Measurements from ENCODE around the gene SPRED3.

SPRED3 gene

GRCh38 chr19:38374332-38375097, 14.0 kb upstream of the SPRED3 start, which contains the start of gene PSMD8:
TSS of gene PSMD8 (plus strand) at chr19:38374571. CDS start at chr19:38374602, 31 bp downstream.
- DNase-seq: peak; percentile 99

DNA sequence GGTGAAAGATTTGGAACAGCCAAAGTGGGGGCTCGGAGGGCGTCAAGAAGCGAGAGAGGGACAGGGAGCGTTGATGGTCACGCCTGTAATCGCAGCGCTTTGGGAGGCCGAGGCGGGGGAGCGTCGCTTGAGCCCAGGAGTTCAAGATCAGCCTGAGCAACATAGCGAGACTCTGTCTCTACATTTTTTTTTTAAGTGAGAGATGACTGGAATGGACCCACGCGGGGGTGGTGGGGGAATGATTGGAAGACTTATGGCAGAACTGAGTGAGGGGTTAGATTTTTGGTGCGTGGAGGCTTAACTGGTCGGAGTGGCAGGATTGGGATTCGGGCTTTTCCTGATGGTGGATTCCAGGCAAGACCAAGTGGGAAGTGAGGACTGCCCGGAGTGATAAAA, 13.4 kb upstream of the SPRED3 start:
- DNase-seq: no peak

DNA sequence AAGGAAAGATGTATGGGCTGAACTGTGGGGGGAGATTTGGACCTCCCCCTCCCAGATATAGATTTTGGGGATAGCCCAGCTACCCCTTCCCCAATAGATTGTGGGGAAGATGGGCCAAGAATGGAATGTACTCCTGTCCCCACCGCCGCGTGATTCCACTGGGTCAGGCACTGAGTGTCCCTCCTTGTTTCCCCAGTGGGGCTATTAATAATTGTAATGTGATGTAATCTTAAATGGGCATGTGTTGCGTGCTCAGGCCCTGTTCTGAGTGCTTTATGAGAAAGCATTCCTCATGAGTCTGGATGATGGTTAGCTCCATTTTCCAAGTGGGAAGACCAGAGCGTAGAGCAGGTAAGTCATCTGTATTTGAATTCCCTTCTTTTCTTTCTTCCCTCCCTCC, 12.7 kb upstream of the SPRED3 start:
- no peak for DNase-seq

- DNase-seq: no peak
These were observed 11.9 kb upstream of the SPRED3 start for GRCh38 chr19:38376576-38376975.

GRCh38 chr19:38377052-38377451, 11.4 kb upstream of the SPRED3 start:
- no peak for DNase-seq

GRCh38 chr19:38378866-38379265, 9.6 kb upstream of the SPRED3 start:
- no peak for DNase-seq

GRCh38 chr19:38381138-38381537, 7.4 kb upstream of the SPRED3 start:
- DNase-seq: no peak

DNA sequence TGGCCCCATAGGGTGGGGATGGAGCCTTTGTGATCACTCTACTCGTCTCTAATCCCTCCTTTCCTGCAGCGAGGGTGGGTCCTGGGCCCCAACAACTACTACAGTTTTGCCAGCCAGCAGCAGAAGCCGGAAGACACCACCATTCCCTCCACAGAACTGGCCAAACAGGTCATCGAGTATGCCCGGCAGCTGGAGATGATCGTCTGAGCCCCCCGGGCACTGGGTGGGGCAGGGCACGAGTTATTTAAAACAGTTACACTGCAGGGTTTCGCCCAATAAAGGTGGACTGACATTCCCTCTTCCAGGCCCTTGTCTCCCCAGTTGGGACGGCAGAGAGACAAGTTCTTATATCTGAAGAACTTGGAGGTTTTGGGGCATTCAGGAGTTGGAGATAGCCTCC, 5.3 kb upstream of the SPRED3 start:
- DNase-seq: no peak

DNA sequence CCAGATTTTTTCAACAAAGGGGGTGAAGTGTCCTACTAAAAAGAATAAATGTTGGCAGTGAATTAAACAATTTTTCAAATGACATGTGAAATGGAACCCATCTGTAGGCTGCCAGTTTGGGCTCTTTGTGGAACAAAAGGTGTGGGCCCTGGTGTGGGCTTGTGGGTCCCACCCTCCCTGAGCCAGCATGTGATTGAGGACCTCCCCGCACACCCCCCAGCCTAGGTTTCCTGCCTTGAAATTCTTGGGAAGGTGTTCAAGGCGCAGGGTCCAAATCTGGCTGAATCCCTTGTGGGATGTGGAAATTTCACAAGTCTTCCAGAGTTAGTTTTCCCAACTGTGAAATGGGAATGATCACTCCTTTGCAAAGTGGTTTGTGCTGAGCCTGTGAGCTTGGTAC, 4.8 kb upstream of the SPRED3 start:
- DNase-seq: no peak

DNA sequence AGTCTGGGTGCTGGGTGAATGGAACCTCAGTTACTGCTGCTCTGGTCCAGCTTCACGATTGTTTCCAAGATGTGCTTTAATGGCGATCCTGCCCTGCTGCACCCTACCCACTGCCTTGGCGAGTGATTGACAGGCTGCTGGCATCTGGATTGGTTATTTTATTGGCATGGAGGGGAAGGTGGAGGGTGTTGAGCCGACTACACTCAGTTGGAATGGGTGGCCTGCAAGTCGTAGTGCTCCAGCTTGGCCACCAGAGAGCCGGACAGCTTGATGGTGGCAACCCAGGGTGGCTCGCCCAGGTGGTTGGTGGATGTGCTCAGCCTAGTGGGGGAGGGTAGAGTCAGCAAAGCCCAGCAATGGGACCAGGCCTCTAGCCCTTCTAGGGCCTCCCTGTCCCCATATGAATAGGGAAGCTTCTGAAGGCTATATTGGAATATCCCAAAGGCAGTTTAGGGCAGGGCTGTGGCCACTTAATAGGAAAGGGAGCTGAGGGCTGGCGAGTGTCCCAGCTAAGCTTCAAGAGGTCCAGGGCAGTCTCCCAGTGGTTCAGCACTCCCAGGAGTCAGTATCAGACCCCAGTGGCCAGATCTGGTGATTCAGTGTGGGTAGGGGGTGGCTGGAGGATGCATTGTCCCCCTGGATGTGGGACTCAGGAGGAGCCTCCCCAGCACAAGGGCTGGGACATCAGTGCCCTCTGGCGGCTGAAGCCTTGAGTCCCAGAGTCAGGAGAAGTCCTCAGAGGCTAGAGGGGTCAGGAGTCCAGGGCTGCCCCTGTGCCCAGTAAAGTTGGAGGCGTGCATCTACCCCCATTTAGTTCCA, 4.1 kb upstream of the SPRED3 start:
- DNase-seq: no peak

- DNase-seq: no peak
These were observed 3.3 kb upstream of the SPRED3 start for GRCh38 chr19:38385057-38385803.

DNA sequence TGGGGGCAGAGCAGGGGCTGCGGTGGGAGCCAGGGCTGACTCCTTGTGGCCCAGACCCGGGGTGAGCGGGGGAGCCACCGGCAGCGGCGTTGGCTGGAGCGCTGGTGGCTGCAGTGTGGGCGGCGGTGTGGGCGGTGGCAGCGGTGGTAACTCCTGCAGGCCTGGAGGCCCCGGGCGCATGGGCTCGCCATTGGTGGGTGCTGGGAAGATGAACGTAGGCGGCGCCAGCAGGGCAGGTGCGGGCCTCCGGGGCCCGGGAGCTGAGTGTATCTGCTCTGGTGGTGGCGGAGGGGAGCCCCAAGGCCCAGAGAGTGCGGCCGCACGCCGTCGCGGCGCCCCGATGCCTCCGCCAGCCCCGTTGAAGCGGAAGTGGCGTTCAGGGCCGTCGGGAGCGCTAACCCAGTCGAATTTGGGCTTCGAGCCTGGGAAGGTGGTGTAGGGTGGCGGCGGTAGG, 2.7 kb upstream of the SPRED3 start:
- no peak for DNase-seq

DNA sequence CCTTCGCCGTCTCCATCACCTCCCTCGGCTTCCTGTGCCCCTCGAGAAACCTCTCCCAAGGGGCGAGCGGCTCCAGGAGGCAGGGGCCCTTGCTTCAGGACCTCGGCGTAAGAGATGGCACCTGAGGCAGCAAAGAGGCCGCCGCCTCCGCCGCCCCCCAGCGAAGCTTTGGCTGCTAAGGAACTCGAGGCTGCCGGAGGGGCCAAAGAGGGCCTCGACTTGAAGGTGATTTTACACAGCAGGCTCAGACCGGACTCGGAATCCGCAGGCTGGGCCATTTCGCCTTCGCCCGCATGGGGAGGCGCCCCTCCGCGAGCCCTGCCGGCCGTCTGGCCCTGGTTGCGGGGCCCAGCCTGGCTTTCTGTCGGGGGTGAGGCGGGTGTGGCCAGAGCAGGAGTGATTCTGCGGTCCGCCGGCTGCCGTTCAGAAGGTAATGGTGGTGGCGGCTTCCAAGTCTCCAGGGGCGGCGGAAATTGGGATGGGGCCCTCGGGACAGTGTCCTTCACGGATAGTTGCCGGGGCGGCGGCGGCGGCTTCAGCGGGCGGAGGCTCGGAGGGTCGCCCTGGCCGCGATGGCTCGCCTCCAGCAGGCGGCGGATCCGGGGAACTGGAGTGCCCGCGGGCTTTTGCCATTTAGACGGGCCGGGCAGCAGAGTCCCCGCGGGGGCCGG, 2.1 kb upstream of the SPRED3 start:
- DNase-seq: no peak

DNA sequence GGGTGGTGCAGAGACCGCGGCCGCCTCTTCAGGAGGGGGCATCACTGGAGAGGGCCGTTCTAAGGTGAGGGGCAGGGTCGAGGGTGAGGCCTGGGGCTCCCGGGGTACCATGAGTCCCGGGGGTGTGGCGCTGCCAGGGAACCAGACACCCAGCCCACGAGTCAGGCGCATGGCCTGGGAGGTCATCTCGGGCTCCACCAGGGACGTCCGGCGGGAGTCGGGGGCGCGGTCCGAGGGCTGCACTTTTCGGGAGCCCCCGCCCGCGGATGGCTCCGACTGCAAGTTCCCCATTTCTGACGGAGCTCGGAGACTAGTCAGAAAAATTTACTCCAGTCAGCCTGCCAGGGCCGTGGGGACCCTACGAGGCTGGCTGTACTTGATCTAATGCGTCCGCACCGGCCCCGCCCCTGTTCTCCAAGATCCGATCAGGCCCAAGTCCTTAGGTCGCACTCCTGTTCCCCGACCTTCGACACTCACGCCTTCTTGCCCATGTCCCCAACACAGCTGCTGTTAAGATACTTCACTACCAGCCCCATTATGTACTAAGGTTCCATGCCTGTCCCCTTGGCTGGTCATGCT, 1.4 kb upstream of the SPRED3 start:
- no peak for DNase-seq

DNA sequence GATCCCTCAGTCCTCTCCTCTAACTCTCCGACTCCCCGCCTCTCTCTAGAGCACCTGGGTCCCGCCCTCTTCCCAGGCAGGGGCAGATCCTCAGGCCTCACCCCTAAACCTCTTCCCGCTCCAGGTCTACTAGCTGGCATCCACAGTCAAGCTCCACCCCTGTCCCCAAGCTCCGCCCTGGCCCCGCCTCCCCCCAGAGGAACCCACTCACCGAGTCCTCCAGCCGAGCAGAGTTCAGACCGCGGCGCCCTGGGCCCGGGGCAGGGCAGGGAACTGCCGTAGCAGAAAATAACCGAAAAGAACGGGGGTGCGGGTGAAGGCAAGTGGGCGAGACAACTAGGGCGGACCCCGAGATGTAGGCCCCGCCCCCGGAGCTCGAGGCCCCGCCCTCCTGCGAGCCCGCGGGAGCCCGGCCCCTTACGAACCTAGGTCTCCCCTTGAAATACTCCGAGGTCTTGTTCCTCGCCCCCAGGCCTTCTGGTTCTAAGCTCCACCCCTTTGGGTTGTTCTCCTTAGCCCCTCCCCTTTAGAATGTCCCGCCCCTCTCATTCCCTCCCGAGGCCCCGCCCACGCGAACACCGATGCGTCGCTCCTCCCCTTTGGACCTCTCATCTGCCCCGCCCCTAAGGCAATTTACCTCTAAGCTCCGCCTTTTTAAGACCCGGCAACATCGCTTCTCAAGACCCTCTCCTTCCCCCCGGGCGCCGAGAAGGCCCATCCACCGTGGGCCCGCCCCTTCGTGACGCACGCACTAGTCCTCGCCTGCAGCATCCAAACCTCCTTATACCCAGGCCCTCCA, 748 bp upstream of the SPRED3 start, which contains the start of gene GGN:
GGN (minus strand) TSS at position 485 of the 799 bp plus-strand sequence. CDS start 773 bp downstream, outside the sequence.
- DNase-seq: peak; percentile 91

GRCh38 chr19:38389101-38389925, 816 bp downstream of the SPRED3 start:
- no peak for DNase-seq

GRCh38 chr19:38389957-38390924, 1.7 kb downstream of the SPRED3 start:
- no peak for DNase-seq

DNA sequence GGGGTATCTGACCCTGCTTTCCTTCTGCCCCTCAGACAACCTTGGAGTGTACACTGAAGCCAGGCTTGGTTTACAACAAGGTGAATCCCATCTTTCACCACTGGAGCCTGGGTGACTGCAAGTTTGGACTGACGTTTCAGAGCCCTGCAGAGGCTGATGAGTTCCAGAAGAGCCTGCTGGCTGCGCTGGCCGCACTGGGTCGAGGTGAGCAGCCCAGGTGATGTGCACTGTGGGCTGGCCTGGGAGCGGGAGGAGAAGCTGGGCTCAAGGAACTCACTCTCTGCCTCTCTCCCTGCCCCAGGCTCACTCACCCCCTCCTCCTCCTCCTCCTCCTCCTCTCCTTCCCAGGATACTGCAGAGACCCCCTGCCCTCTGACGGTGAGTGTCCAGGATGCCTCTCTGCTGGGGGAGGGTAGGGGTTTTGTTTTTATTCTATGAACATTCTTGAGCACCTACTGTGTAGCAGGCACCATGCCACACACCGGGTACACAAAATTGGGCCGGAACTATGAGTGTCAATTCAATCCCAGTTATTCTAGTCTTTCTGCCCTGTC, 3.5 kb downstream of the SPRED3 start:
- no peak for DNase-seq
